SH-SY5Y (cell line): ENCODE data around the gene SETDB2.

Source experiments
- GATA2 ChIP-seq: IDR thresholded peaks from 2 replicates; pipeline ENCODE4 v1.6.1; 2011; ENCODE audit warnings: mild to moderate bottlenecking, low read depth, low read length
- GATA3 ChIP-seq: IDR thresholded peaks from 2 replicates; pipeline ENCODE4 v1.6.1; 2011; ENCODE audit warnings: low read depth, mild to moderate bottlenecking, low read length, moderate library complexity

GRCh38 chr13:49528161-49528560 lies 84.1 kb downstream of the SETDB2 start:
- TF ChIP-seq GATA2 (no peak), GATA3 (no peak)
